Fibroblast of skin of left quadriceps (primary cell): ENCODE data around the gene PTBP2.

Experiments used
- DNase-seq, 2 experiments: peaks; one replicate each; pipeline ENCODE4 v3.0.0-alpha.2; 2013; ENCODE audit warnings: low read depth in 2 of 2

PTBP2 gene

GRCh38 chr1:96721416-96722160 is at the start of gene PTBP2:
PTBP2 (plus strand) TSS chr1:96721784; CDS start chr1:96721865, 81 bp downstream.
- DNase-seq, result peak; percentile 64 to 66

GRCh38 chr1:96674915-96675314 is 46.7 kb upstream of the PTBP2 start:
- DNase-seq, result no peak

GRCh38 chr1:96682056-96682455 is 39.5 kb upstream of the PTBP2 start:
- DNase-seq, result no peak

- no peak for DNase-seq
Observed at GRCh38 chr1:96683931-96684330, 37.7 kb upstream of the PTBP2 start.

- DNase-seq, result no peak
Observed at GRCh38 chr1:96684744-96685143, 36.8 kb upstream of the PTBP2 start.

- DNase-seq, result no peak
Observed at GRCh38 chr1:96688767-96689166, 32.8 kb upstream of the PTBP2 start.

GRCh38 chr1:96695954-96696353 is 25.6 kb upstream of the PTBP2 start:
- DNase-seq, result no peak

- no peak for DNase-seq
Observed at GRCh38 chr1:96698342-96698983, 23.1 kb upstream of the PTBP2 start.

- DNase-seq, result no peak
Observed at GRCh38 chr1:96703186-96703585, 18.4 kb upstream of the PTBP2 start.

- no peak for DNase-seq
Observed at GRCh38 chr1:96707023-96707422, 14.6 kb upstream of the PTBP2 start.

GRCh38 chr1:96708482-96708881 is 13.1 kb upstream of the PTBP2 start:
- DNase-seq, result no peak

GRCh38 chr1:96710708-96711477 is 10.7 kb upstream of the PTBP2 start:
- no peak for DNase-seq

- no peak for DNase-seq
Observed at GRCh38 chr1:96713649-96714048, 7.9 kb upstream of the PTBP2 start.

GRCh38 chr1:96714881-96715280 is 6.7 kb upstream of the PTBP2 start:
- DNase-seq, result no peak

GRCh38 chr1:96715482-96715881 is 6.1 kb upstream of the PTBP2 start:
- no peak for DNase-seq

- DNase-seq, result no peak
Observed at GRCh38 chr1:96721053-96721415, 550 bp upstream of the PTBP2 start.

GRCh38 chr1:96722161-96722922 is 758 bp downstream of the PTBP2 start:
- peak; percentile 33 to 38 for DNase-seq

GRCh38 chr1:96722958-96723357 is 1.4 kb downstream of the PTBP2 start:
- no peak for DNase-seq

GRCh38 chr1:96723377-96723776 is 1.8 kb downstream of the PTBP2 start:
- DNase-seq, result no peak

- no peak for DNase-seq
Observed at GRCh38 chr1:96723936-96724335, 2.4 kb downstream of the PTBP2 start.

GRCh38 chr1:96727860-96728259 is 6.3 kb downstream of the PTBP2 start:
- DNase-seq, result no peak
